ENCODE measurements around the gene DTHD1. TPM values are rescaled to one million over a fixed set of nuclear protein-coding genes. Genes with fewer than 3 reads are reported as not detected.

Gene DTHD1
- total RNA-seq, 1 experiment from 2014 or later: not detected

GRCh38 chr4:36310793-36311192 lies 29.4 kb downstream of the DTHD1 start:
- no peak overlapping the region for H3K27ac ChIP-seq (ENCODE audit: low read depth, low read length)
- DNase-seq (ENCODE audit: low read depth, low spot score) (no peak), ATAC-seq (no peak)
- H2AFZ ChIP-seq (ENCODE audit: low read depth, low read length, poor library complexity, severe bottlenecking): no peak overlapping the region
- no TSS peak for BruUV-seq (replicated peaks)
- H3K9me3 ChIP-seq (ENCODE audit: control insufficient read depth in 1 of 2, insufficient read depth in 1 of 2, low read depth in 1 of 2, low read length in 2 of 2): no peaks in the 10 kb centered on the region
- no peaks in the 10 kb centered on the region for H3K79me2 ChIP-seq (ENCODE audit: insufficient read depth, low read length)
- intact Hi-C loops (cut with micrococcal nuclease): no loop called here
- H3K9me2 ChIP-seq (ENCODE audit: insufficient read depth): no peaks in the 10 kb centered on the region
- H3K36me3 ChIP-seq (ENCODE audit: control insufficient read depth in 1 of 2, insufficient read depth in 2 of 2, low read length in 2 of 2): no peaks in the 10 kb centered on the region
- H3K4me2 ChIP-seq (ENCODE audit: low read length): no peak overlapping the region
- H3K4me3 ChIP-seq (replicated peaks in 1 of 2; ENCODE audit: low read depth in 1 of 2, low read length in 2 of 2): no peak overlapping the region
- no peaks in the 10 kb centered on the region for H3K4me1 ChIP-seq (ENCODE audit: control insufficient read depth in 1 of 2, insufficient read depth in 2 of 2, low read length in 2 of 2)
- no peak for TF ChIP-seq ELF1 (IDR thresholded peaks at IDR 0.05; ENCODE audit: borderline replicate concordance, low read depth)
- no peak for TF ChIP-seq JUND (IDR thresholded peaks at IDR 0.05)
- no peak for TF ChIP-seq CTCF (IDR thresholded peaks at IDR 0.05 in 2 of 3, conservative IDR thresholded peaks at IDR 0.05 in 1 of 3; ENCODE audit: borderline replicate concordance in 1 of 3, insufficient read depth in 1 of 3, low read depth in 2 of 3, low read length in 2 of 3)
- no peak for TF ChIP-seq EZH2 (IDR thresholded peaks at IDR 0.05)
- TF ChIP-seq MAX (IDR thresholded peaks at IDR 0.05): no peak
- no peak for TF ChIP-seq POLR2AphosphoS5 (IDR thresholded peaks at IDR 0.05; ENCODE audit: low read depth, low read length)
- no peak for TF ChIP-seq REST (IDR thresholded peaks at IDR 0.05; ENCODE audit: low read depth)
- TF ChIP-seq SP1 (IDR thresholded peaks at IDR 0.05; ENCODE audit: low read depth): no peak
- TF ChIP-seq RAD21 (IDR thresholded peaks at IDR 0.05; ENCODE audit: low read depth): no peak
- no peak for TF ChIP-seq SRF (IDR thresholded peaks at IDR 0.05; ENCODE audit: low read depth)
- TF ChIP-seq EZH2phosphoT487 (IDR thresholded peaks at IDR 0.05; ENCODE audit: borderline replicate concordance): no peak
- TF ChIP-seq SIN3A (IDR thresholded peaks at IDR 0.05; ENCODE audit: low read depth): no peak
- TF ChIP-seq CBX3 (IDR thresholded peaks at IDR 0.05; ENCODE audit: low read depth): no peak
- no peak for TF ChIP-seq POLR2A (IDR thresholded peaks at IDR 0.05; ENCODE audit: borderline replicate concordance, extremely low read depth, insufficient read depth, insufficient read length)
- no peak for TF ChIP-seq ATF3 (IDR thresholded peaks at IDR 0.05)
- no peak for TF ChIP-seq ZNF274 (IDR thresholded peaks at IDR 0.05; ENCODE audit: low read depth, low read length)
- no peak for TF ChIP-seq FOSL1 (IDR thresholded peaks at IDR 0.05; ENCODE audit: low read depth)
- TF ChIP-seq ZFX (IDR thresholded peaks at IDR 0.05): no peak
- H3K27me3 ChIP-seq (ENCODE audit: insufficient read depth, low read length): no peaks in the 10 kb centered on the region
- ChIA-PET CTCF (no interaction called here), RAD21 (ENCODE audit: low non-redundant PET in 1 of 2, low total read pairs in 2 of 2, uncharacterized antibody in 2 of 2, unreplicated experiment in 2 of 2) (no interaction called here), POLR2A (no interaction called here)
- no peaks in the 10 kb centered on the region for H4K20me1 ChIP-seq (ENCODE audit: insufficient read depth)
- no peak overlapping the region for H3K9ac ChIP-seq (ENCODE audit: low read length)

Measured in HCT116 (cell line).